C4-2B (cell line): ENCODE measurements around the gene PIPOX.

ENCODE experiments used
- H3K27ac ChIP-seq: fragments of 450-650 bp; 2 replicates; pipeline ENCODE4 v1.5.1; 2017
- CTCF ChIP-seq: fragments of 450-650 bp; conservative IDR thresholded peaks from 2 replicates; pipeline ENCODE4 v1.5.1; 2017; ENCODE audit warnings: mild to moderate bottlenecking
- ZFX ChIP-seq: fragments of 450-650 bp; IDR thresholded peaks from 2 replicates; pipeline ENCODE4 v1.6.1; 2017

Gene PIPOX

GRCh38 chr17:29069526-29070041 is 26.6 kb downstream of the PIPOX start:
- H3K27ac ChIP-seq, result no peak overlapping the region
- TF ChIP-seq CTCF, result no peak
- TF ChIP-seq ZFX, result no peak

GRCh38 chr17:29070308-29070707 is 27.4 kb downstream of the PIPOX start:
- TF ChIP-seq CTCF (no peak), ZFX (no peak)

GRCh38 chr17:29070781-29071180 is 27.8 kb downstream of the PIPOX start:
- H3K27ac ChIP-seq, result no peak overlapping the region

More at GRCh38 chr17:29070308-29070707, 27.4 kb downstream of the PIPOX start:
- no peak overlapping the region for H3K27ac ChIP-seq

GRCh38 chr17:29071303-29071702 is 28.4 kb downstream of the PIPOX start:
- no peak overlapping the region for H3K27ac ChIP-seq
- no peak for TF ChIP-seq ZFX

More at GRCh38 chr17:29070781-29071180, 27.8 kb downstream of the PIPOX start:
- TF ChIP-seq ZFX (no peak), CTCF (no peak)

GRCh38 chr17:29073045-29073444 is 30.1 kb downstream of the PIPOX start:
- TF ChIP-seq ZFX (no peak), CTCF (no peak)
- H3K27ac ChIP-seq, result no peak overlapping the region

GRCh38 chr17:29073520-29073919 is 30.6 kb downstream of the PIPOX start:
- H3K27ac ChIP-seq, result no peak overlapping the region
- TF ChIP-seq CTCF, result no peak
- TF ChIP-seq ZFX, result no peak

GRCh38 chr17:29074488-29074887 is 31.5 kb downstream of the PIPOX start:
- no peak overlapping the region for H3K27ac ChIP-seq
- TF ChIP-seq ZFX, result no peak
- TF ChIP-seq CTCF, result no peak

- TF ChIP-seq ZFX, result no peak
- no peak for TF ChIP-seq CTCF
- H3K27ac ChIP-seq, result no peak overlapping the region
Measured at GRCh38 chr17:29076087-29076486, 33.1 kb downstream of the PIPOX start.
